Panc1 (cell line): Measurements from ENCODE around the gene RAP2B. TPM values are rescaled to one million over a fixed set of nuclear protein-coding genes. Genes with fewer than 3 reads are reported as not detected.
"Not testable (repeated sequence)": the region's sequence is repeated elsewhere in the genome, so short reads cannot be mapped to it uniquely, and the experiment has no call there.

Experiments
- ATAC-seq: fragments of 200-7000 bp; cut with Tn5 transposase; 2 replicates; pipeline ENCODE4 v1.9.1; 2020; ENCODE audit warnings: mild to moderate bottlenecking, moderate library complexity
- Bru-seq: library from RNA; stranded (reverse); fragments of 400-500 nt; gene quantifications from one replicate; lab custom pipeline; 2021; lab: Mats Ljungman, UMichigan
- BruChase-seq, 2 experiments: library from RNA; stranded (reverse); fragments of 400-500 nt; gene quantifications; one replicate each; lab custom pipeline; 2021; lab: Mats Ljungman, UMichigan
- BruUV-seq: library from RNA; stranded (reverse); fragments of 400-500 nt; replicated peaks from 2 replicates; lab custom pipeline; 2021; lab: Mats Ljungman, UMichigan
- CTCF ChIA-PET: fragments of 300-600 bp; sonication (Branson Sonifier 250); formaldehyde crosslinking; loops from one replicate; lab custom pipeline; 2022; ENCODE audit warnings: antibody characterized with exemption; lab: Charles Lee
- POLR2A ChIA-PET: fragments of 300-600 bp; sonication (Branson Sonifier 250); formaldehyde crosslinking; loops from one replicate; lab custom pipeline; 2022; ENCODE audit warnings: antibody characterized with exemption; lab: Charles Lee
- DNase-seq: peaks from one replicate; pipeline ENCODE4 v3.0.0-alpha.2; 2010; ENCODE audit warnings: low read depth, low spot score
- H3K27ac ChIP-seq: 2 replicates; pipeline ENCODE4 v1.5.1; 2011; ENCODE audit warnings: mild to moderate bottlenecking, low read length, inconsistent platforms
- H3K27me3 ChIP-seq: fragments of 200-500 bp; sonication (Bioruptor generic); 2 replicates; pipeline ENCODE4 v1.6.0; 2014; ENCODE audit warnings: low read length, inconsistent platforms; ENCODE audit not compliant: control insufficient read depth, insufficient read depth
- H3K36me3 ChIP-seq: fragments of 200-500 bp; sonication (Bioruptor generic); 2 replicates; pipeline ENCODE4 v1.5.1; 2014; ENCODE audit warnings: inconsistent platforms, mild to moderate bottlenecking, low read length, moderate library complexity; ENCODE audit not compliant: control insufficient read depth, insufficient read depth
- H3K4me1 ChIP-seq: 2 replicates; pipeline ENCODE4 v1.5.1; 2011; ENCODE audit warnings: inconsistent platforms, mild to moderate bottlenecking, low read length, moderate library complexity; ENCODE audit not compliant: control insufficient read depth, insufficient read depth
- H3K4me3 ChIP-seq, 2 experiments: 2 replicates each; pipeline ENCODE4 v1.5.1; 2011 to 2012; ENCODE audit warnings: low read depth in 2 of 2, low read length in 2 of 2, mild to moderate bottlenecking in 2 of 2, inconsistent platforms in 1 of 2, moderate library complexity in 1 of 2
- H3K9me3 ChIP-seq: fragments of 200-500 bp; sonication (Bioruptor generic); 2 replicates; pipeline ENCODE4 v1.5.1; 2014; ENCODE audit warnings: low read depth, mild to moderate bottlenecking, inconsistent platforms, low read length, moderate library complexity; ENCODE audit not compliant: control insufficient read depth, insufficient read depth
- POLR2AphosphoS5 ChIP-seq: IDR thresholded peaks from 2 replicates; pipeline ENCODE4 v1.6.1; 2012; ENCODE audit warnings: mild to moderate bottlenecking, low read depth, low read length, moderate library complexity
- SIN3A ChIP-seq: IDR thresholded peaks from 2 replicates; pipeline ENCODE4 v1.6.1; 2012; ENCODE audit warnings: low read depth, mild to moderate bottlenecking, low read length, moderate library complexity, borderline replicate concordance; ENCODE audit not compliant: insufficient read depth
- TCF7L2 ChIP-seq: IDR thresholded peaks from 2 replicates; pipeline ENCODE4 v1.6.1; 2011; ENCODE audit warnings: mild to moderate bottlenecking, low read depth, low read length, inconsistent platforms
- in situ Hi-C: cut with HindIII; loops from 2 replicates; pipeline ENCODE4 v1.10.0; 2016; ENCODE audit warnings: low sequenced_read_pairs, low pct_unique_long_range_greater_than_20kb
- intact Hi-C: fragments of 100-400 bp; cut with micrococcal nuclease; formaldehyde crosslinking; loops from one replicate; pipeline ENCODE4 v1.10.0; 2022; ENCODE audit not compliant: unreplicated experiment
- long read RNA-seq: library from polyadenylated mRNA; unstranded; transcript quantifications from one replicate; pipeline ENCODE4 v2.0.0, GENCODE V29; 2021; ENCODE audit not compliant: unreplicated experiment
- polyA plus RNA-seq: library from polyadenylated mRNA; unstranded; fragments of >200 nt; gene quantifications from one replicate; pipeline ENCODE4 v1.2.1, GENCODE V29; 2012; ENCODE audit warnings: missing spikeins; ENCODE audit not compliant: insufficient read length
- total RNA-seq: library from RNA; stranded (reverse); gene quantifications from one replicate; pipeline ENCODE4 v1.2.1, GENCODE V29; 2021; ENCODE audit not compliant: unreplicated experiment
- TF ChIP-seq, protein P1 (sequence below): fragments of 450-650 bp; IDR thresholded peaks from 2 replicates; pipeline ENCODE4 v1.5.1; 2017; ENCODE audit warnings: mild to moderate bottlenecking
- TF ChIP-seq, protein P2 (sequence below), 2 experiments: IDR thresholded peaks; 2 replicates each; pipeline ENCODE4 v1.6.1; 2011 to 2012; ENCODE audit warnings: low read depth in 2 of 2, control low read depth in 1 of 2, low read length in 1 of 2, mild to moderate bottlenecking in 1 of 2, moderate library complexity in 1 of 2; ENCODE audit not compliant: insufficient read depth in 1 of 2

The RAP2B gene
- 14.7 TPM for total RNA-seq
- 7.6 TPM for polyA plus RNA-seq
- Bru-seq, nascent RNA = percentile 90 among the genes with signal in this experiment
- percentile 98 among the genes with signal in this experiment for BruChase-seq, experiment 1, labeled RNA remaining after a 2-hour chase
- BruChase-seq, experiment 2, labeled RNA remaining after a 6-hour chase = percentile 94 among the genes with signal in this experiment
- long read RNA-seq, full-length matches to known transcripts = 58 of 59 reads
- long read RNA-seq, partial matches to known transcripts = 0 of 59 reads
- long read RNA-seq, other reads (novel, unspliced or antisense) = 1 of 59 reads

DNA sequence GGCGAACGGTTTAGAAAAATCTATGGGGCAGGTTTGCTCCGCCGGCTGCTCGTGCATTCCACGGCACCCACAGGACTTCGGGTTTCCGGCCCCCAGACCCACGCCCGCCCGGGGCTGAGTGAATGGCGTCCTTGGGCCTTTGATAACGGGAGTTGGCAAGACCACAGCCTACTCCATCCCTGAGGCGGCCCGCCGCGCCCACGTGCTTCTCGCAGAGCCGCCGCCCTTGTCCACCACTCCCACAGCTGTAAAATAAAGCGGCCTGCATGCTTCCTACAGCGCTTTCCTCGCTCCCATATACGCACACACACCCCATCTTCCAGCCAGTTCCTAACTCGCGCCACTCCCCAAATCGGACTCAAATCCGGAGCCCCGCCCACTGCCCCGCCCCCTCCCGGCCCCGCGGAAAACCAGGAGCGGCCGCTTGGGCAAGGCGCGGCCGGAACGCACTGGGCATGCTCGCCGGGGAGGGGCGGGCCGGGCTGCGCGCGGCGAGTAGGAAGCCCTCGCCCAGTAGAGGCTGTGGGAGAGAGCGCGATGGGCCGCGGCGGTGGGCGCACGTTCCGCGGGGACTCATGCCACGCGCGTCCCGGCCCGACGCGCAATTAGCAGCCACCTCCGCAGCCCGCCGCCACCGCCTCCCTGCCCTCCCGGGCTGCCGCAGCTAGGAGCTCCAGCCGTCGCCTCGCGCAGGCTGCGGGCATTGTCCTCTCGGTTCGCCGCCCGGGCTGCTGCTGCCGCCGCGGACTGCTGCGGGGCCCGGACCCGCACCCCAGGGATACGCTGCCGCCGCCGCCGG is at the start of gene RAP2B:
Gene RAP2B (plus strand): TSS at position 513 of the 799 bp plus-strand sequence. CDS start 468 bp downstream, outside the sequence.
- ChIA-PET CTCF (interaction anchor here (1.1 to 1.6 kb wide), 2 partner anchors 21 to 119 kb away, joined by 3 to 7 read pairs; no protein-coding TSS in a partner anchor), POLR2A (no interaction called here)
- Histone ChIP-seq H3K36me3 (no peaks in the 10 kb centered on the region), H3K4me1 (peaks cover 30% of the 10 kb centered on the region), H3K4me3 (peak within 1 kb of the TSS; percentile 92 to 98), H3K27ac (peak within 1 kb of the TSS; percentile 93), H3K9me3 (no peaks in the 10 kb centered on the region), H3K27me3 (no peaks in the 10 kb centered on the region)
- in situ Hi-C loops (no loop called here), intact Hi-C loops (loop anchor here (2.0 to 10.0 kb wide), 3 partner anchors 119 to 603 kb away; no protein-coding TSS in a partner anchor)
- peak; percentile 86 for ATAC-seq
- BruUV-seq = no TSS peak
- TF ChIP-seq, protein P1, sequence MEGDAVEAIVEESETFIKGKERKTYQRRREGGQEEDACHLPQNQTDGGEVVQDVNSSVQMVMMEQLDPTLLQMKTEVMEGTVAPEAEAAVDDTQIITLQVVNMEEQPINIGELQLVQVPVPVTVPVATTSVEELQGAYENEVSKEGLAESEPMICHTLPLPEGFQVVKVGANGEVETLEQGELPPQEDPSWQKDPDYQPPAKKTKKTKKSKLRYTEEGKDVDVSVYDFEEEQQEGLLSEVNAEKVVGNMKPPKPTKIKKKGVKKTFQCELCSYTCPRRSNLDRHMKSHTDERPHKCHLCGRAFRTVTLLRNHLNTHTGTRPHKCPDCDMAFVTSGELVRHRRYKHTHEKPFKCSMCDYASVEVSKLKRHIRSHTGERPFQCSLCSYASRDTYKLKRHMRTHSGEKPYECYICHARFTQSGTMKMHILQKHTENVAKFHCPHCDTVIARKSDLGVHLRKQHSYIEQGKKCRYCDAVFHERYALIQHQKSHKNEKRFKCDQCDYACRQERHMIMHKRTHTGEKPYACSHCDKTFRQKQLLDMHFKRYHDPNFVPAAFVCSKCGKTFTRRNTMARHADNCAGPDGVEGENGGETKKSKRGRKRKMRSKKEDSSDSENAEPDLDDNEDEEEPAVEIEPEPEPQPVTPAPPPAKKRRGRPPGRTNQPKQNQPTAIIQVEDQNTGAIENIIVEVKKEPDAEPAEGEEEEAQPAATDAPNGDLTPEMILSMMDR = no peak
- TF ChIP-seq TCF7L2 = no peak
- TF ChIP-seq, protein P2, sequence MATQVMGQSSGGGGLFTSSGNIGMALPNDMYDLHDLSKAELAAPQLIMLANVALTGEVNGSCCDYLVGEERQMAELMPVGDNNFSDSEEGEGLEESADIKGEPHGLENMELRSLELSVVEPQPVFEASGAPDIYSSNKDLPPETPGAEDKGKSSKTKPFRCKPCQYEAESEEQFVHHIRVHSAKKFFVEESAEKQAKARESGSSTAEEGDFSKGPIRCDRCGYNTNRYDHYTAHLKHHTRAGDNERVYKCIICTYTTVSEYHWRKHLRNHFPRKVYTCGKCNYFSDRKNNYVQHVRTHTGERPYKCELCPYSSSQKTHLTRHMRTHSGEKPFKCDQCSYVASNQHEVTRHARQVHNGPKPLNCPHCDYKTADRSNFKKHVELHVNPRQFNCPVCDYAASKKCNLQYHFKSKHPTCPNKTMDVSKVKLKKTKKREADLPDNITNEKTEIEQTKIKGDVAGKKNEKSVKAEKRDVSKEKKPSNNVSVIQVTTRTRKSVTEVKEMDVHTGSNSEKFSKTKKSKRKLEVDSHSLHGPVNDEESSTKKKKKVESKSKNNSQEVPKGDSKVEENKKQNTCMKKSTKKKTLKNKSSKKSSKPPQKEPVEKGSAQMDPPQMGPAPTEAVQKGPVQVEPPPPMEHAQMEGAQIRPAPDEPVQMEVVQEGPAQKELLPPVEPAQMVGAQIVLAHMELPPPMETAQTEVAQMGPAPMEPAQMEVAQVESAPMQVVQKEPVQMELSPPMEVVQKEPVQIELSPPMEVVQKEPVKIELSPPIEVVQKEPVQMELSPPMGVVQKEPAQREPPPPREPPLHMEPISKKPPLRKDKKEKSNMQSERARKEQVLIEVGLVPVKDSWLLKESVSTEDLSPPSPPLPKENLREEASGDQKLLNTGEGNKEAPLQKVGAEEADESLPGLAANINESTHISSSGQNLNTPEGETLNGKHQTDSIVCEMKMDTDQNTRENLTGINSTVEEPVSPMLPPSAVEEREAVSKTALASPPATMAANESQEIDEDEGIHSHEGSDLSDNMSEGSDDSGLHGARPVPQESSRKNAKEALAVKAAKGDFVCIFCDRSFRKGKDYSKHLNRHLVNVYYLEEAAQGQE (IDR thresholded peaks at IDR 0.05; ENCODE audit: insufficient read depth in 1 of 2, low read depth in 2 of 2, low read length in 1 of 2) = no peak
- peak; percentile 78 for TF ChIP-seq POLR2AphosphoS5
- peak; percentile 83; the same call in 1 of the 2 replicates for TF ChIP-seq SIN3A
- DNase-seq = no peak

GRCh38 chr3:153113541-153113940 is 48.5 kb upstream of the RAP2B start:
- H3K36me3 ChIP-seq = no peaks in the 10 kb centered on the region
- POLR2A ChIA-PET = no interaction called here
- ATAC-seq (no peak), DNase-seq (no peak)
- TF ChIP-seq SIN3A (no peak), TCF7L2 (no peak), POLR2AphosphoS5 (no peak)
- TF ChIP-seq, protein P1 = no peak
- TF ChIP-seq, protein P2 (IDR thresholded peaks at IDR 0.05; ENCODE audit: insufficient read depth in 1 of 2, low read depth in 2 of 2, low read length in 1 of 2) = no peak
- no peak overlapping the region for H3K4me3 ChIP-seq
- BruUV-seq = no TSS peak
- intact Hi-C loops = no loop called here
- H3K4me1 ChIP-seq = no peaks in the 10 kb centered on the region
- CTCF ChIA-PET = no interaction called here
- H3K9me3 ChIP-seq = no peaks in the 10 kb centered on the region
- H3K27me3 ChIP-seq = no peaks in the 10 kb centered on the region
- H3K27ac ChIP-seq = no peak overlapping the region
- in situ Hi-C loops = no loop called here

- POLR2A ChIA-PET, CTCF ChIA-PET, H3K27me3 ChIP-seq, H3K4me1 ChIP-seq, in situ Hi-C loops, H3K4me3 ChIP-seq, intact Hi-C loops, ATAC-seq, H3K27ac ChIP-seq, H3K9me3 ChIP-seq, DNase-seq, H3K36me3 ChIP-seq, BruUV-seq: not testable (repeated sequence)
Measured at GRCh38 chr3:153114270-153114669, 47.8 kb upstream of the RAP2B start.
